ENCODE results near the gene PPP1R9B.

The PPP1R9B gene

GRCh38 chr17:50125420-50125997, 25.0 kb downstream of the PPP1R9B start:
- DNase-seq (ENCODE audit: low read depth), result no peak

DNA sequence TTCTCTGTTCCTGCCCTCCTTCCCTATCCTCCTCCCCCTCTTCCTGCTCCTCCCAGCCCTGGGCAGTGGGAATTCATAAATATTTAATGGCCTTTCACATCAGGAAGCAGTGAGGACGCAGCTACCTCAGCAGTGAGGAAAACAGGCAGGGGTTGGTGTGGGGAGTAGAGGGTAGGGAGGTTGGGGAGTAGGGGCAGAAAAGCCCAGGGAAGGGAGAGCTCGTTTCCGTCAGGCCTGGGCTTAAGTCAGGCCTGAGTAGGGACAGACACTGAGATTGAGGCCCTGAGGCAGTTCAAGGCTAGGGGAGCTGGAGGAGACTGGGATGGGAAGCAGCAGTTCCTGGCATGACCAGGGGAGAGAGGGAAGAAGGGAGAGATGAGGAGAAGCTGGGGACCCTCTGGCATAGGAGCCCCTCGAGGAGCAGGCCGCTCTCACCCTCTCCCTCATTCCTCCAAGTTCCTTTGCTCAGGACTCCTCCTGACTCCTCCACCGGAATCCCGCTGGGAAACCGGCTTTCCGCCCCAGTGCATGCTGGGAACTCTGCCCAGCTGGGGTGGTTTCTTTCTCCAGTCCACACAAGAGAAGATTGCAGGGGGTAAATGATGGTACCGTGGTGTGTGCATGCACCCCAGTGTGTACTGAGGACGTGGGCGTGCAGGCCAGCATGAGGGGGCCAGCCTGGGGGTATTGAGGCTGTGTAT, 26.7 kb downstream of the PPP1R9B start:
- no peak for DNase-seq (ENCODE audit: low read depth)

DNA sequence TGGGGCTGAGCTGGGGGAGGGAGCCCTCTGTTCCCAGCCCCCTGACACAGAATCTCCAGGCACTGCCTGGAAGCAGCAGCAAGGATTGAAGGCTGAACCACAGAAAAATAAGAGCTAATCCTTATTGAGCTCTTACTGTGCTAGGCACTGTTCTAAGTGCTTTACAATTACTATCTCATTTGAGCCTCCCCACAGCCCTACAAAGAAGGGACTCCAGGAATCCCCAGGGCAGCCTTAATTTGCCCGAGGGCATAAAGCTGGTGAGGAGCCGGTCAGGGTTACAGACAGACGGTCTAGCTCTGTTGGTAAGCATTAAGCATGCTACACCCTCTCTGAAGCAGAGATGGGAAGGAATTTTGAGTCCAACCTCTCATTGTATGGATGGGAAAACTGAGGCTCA, 27.5 kb downstream of the PPP1R9B start:
- no peak for DNase-seq (ENCODE audit: low read depth)

DNA sequence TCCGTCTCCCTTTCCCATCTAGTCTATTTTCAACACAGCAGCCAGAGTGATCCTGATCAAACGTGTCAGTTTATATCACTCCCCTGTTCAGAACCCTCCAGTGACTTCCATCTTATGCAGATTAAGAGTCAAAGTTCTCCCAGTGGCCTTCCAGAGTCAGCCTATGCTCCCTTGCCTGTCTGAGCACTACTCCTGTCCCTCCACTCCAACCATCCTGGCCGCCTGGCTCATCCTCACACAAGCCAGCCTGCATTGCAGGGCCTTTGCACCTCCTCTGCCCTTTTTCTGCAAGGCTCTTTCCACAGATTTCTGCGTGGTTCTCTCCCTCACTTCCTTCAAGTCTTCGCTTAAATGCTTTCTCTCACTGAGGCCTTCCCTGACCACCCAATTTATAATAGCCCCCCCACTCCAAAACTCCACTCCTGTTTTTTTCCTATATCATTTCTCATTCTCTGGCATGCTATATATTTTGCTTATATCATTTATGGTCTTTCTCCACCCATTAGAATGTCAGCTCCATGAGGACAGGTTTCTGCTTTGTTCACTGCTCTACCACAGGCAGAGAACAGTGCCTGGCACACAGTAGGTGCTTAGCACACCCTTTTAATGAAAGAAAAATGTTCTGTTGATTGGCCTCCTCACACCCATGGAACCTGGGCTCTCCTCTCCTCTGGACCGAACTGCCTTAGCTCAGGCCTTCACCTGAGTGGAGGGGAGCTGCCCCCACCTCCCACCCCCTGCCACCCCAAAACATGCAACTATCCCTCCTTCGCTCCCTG, 29.8 kb downstream of the PPP1R9B start:
- no peak for DNase-seq (ENCODE audit: low read depth)

- no peak for DNase-seq (ENCODE audit: low read depth)
Measured at GRCh38 chr17:50118828-50119218, 31.7 kb downstream of the PPP1R9B start.

- no peak for DNase-seq (ENCODE audit: low read depth)
Measured at GRCh38 chr17:50118076-50118827, 32.2 kb downstream of the PPP1R9B start.

GRCh38 chr17:50117202-50118051, 33.0 kb downstream of the PPP1R9B start:
- DNase-seq (ENCODE audit: low read depth), result no peak

DNA sequence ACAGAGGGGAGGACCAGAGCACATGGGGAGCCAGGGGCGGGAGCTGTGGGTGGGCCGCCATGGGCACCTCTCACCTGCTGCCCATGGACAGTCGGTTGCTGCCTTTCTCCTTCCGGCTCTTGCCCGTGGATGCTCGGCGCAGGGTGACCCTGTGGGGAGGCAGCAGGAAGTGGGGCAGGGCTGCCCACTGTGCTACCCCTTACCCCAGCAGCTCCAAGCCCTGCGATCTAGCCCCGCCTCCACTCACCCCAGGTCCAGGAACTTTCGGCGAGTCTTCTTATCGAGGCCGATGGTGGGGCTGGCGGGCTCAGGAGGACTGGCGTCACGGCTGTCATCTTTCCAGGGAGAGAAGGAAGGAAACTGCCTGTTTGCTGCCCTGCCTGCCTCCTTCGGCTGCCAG, 34.7 kb downstream of the PPP1R9B start:
- DNase-seq (ENCODE audit: low read depth), result no peak

GRCh38 chr17:50114849-50115357, 35.6 kb downstream of the PPP1R9B start:
- no peak for DNase-seq (ENCODE audit: low read depth)

DNA sequence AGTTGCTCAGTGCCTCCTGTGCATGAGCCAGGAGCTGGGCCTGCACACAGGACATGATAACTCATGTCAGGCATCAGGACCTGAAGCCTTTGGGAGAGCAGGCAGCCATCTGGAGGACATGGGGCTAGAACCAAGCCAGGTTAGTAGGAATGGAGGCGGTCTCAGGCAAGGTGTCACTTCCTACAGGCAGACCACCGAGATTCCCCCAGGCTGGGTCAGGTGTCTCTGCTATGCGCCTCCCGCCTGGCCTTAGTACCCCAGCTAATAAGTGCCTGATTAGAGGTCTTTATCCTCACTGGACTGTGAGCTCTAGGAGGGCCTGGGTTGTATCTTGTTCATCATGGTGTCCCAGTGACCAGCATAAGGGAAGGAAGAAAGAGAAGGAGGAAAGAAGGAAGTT, 36.1 kb downstream of the PPP1R9B start:
- DNase-seq (ENCODE audit: low read depth), result no peak

GRCh38 chr17:50113624-50114320, 36.7 kb downstream of the PPP1R9B start:
- DNase-seq (ENCODE audit: low read depth), result no peak

- DNase-seq (ENCODE audit: low read depth), result no peak
Measured at GRCh38 chr17:50112694-50113093, 37.8 kb downstream of the PPP1R9B start.

DNA sequence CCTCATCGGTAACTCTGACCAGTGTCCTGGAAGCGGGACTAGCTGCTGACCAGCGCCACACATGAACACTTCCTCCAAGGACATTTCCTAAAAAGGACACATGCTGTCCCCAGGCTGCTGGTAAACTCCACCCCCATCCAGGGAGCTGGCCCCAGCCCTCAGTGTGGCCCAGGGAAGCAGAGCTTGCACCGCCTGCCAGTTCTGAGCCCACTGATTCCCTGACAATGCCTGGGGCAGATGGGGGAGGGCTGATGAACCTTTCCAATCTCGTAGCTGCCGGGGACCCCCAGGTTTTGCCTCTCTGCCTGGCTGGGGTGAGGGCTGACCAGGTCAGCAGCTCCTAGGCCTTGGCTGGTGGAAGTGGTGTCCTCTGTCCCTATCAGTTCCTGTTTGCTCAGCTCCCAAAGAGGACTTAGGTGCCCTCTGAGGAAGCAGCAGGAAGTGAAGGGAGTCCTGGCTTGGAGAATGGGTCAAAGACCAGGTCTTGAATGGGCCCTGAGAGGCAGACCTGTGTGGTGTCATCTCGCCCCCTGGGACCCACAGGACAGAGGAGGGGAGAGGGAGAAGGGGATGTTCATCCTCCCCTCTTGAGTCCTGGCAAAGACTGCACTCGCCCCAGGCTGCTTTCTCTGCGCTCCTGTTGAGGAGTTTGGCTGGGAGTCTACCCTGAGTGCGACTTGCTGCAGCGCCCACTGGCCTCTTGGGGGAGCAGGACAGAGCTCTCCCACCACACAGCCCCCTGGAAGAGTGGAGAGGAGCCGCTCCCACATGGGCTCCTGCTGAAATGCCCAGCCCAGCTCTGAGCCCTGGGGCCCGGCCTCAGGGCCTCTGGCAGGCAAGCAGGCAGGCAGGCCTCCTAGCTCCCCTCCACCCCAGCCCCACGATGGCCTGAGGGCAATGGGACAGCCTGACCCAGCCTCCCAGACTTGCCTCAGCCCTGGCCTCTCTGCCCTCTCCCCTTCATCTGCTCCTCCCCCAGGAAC, 38.5 kb downstream of the PPP1R9B start:
- no peak for DNase-seq (ENCODE audit: low read depth)

- no peak for DNase-seq (ENCODE audit: low read depth)
Measured at GRCh38 chr17:50110591-50111349, 39.7 kb downstream of the PPP1R9B start.

- DNase-seq (ENCODE audit: low read depth), result no peak
Measured at GRCh38 chr17:50109785-50110184, 40.7 kb downstream of the PPP1R9B start.

DNA sequence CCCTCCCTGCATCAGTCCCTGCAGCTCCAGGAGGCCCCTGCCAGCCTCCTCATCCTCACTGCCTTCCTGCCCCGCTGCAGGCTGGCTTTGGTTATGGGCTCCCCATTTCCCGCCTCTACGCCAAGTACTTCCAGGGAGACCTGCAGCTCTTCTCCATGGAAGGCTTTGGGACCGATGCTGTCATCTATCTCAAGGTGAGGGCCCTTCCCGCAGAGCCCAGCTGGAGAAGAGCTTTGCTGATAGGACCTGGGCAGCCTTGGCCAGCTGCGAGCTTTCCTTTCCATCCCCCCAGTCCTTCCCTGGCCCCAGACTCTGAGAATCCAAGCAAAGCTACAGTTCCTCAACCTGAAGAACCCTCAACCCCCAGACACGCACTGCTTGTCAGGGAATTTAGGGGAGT, 41.3 kb downstream of the PPP1R9B start:
- DNase-seq (ENCODE audit: low read depth), result no peak

GRCh38 chr17:50108556-50108955, 41.9 kb downstream of the PPP1R9B start:
- no peak for DNase-seq (ENCODE audit: low read depth)

GRCh38 chr17:50107790-50108414, 42.6 kb downstream of the PPP1R9B start:
- no peak for DNase-seq (ENCODE audit: low read depth)

Measured in GM04504 (cell line).